Spinal cord (tissue), 10 donors: ENCODE data around the gene DDAH1. TPM values are rescaled to one million over a fixed set of nuclear protein-coding genes. Genes with fewer than 3 reads are reported as not detected.

Source experiments
- DNase-seq, 6 donors: peaks; one replicate each; pipeline versions ENCODE4 v3.0.0 to v3.0.0-alpha.2; 2013 to 2015; ENCODE audit warnings: low spot score in 6 of 6, low read depth in 4 of 6
- H3K27ac ChIP-seq: one replicate; pipeline ENCODE4 v1.5.1; 2013; ENCODE audit warnings: low read depth, low read length, control low read depth
- H3K27me3 ChIP-seq: one replicate; pipeline ENCODE4 v1.6.1; 2013; ENCODE audit warnings: low read length; ENCODE audit not compliant: control insufficient read depth, insufficient read depth
- H3K36me3 ChIP-seq: one replicate; pipeline ENCODE4 v1.6.1; 2013; ENCODE audit warnings: low read length; ENCODE audit not compliant: control insufficient read depth, insufficient read depth
- H3K4me1 ChIP-seq: one replicate; pipeline ENCODE4 v1.6.1; 2013; ENCODE audit warnings: low read length; ENCODE audit not compliant: control insufficient read depth, insufficient read depth
- H3K4me3 ChIP-seq: one replicate; pipeline ENCODE4 v1.5.1; 2013; ENCODE audit warnings: low read depth, low read length, control low read depth
- H3K9me3 ChIP-seq: one replicate; pipeline ENCODE4 v1.6.1; 2013; ENCODE audit warnings: low read length; ENCODE audit not compliant: control insufficient read depth, insufficient read depth
- WGBS: methylation state at CpG from one replicate; pipeline ENCODE4 v1.1.5; 2013; ENCODE audit warnings: missing lambda C conversion rate; ENCODE audit not compliant: insufficient coverage; 5-methylcytosine and 5-hydroxymethylcytosine counted together
- polyA plus RNA-seq, 2 donors: library from polyadenylated mRNA; unstranded; fragments of 120-200 nt; gene quantifications; one replicate each; pipeline ENCODE4 v1.2.1, GENCODE V29; 2013; ENCODE audit not compliant: insufficient read length in 2 of 2
- total RNA-seq, 2 donors: library from RNA; depleted of rRNA in 1 of 2; stranded (reverse); fragments of 120-200 nt in 1 of 2; fragments of >200 nt in 1 of 2; gene quantifications; one replicate each; pipeline versions ENCODE4 v1.2.3 to v1.2.4, GENCODE V29; 2013 to 2014
- donor health status: healthy.

Gene DDAH1
- total and polyA plus RNA-seq, 4 donors: 68.1 to 203 (median 122) TPM

GRCh38 chr1:85462931-85463649 is 1.9 kb downstream of the DDAH1 start:
- Histone ChIP-seq H3K4me3 (peak overlapping the region; percentile 71), H3K4me1 (peaks cover 19% of the 10 kb centered on the region), H3K27me3 (no peaks in the 10 kb centered on the region), H3K27ac (peak overlapping the region; percentile 88), H3K9me3 (no peaks in the 10 kb centered on the region), H3K36me3 (no peaks in the 10 kb centered on the region)
- peak in 1 of 6 donors; percentile 18 for DNase-seq
- WGBS: no CpG with 5 or more reads among the region's 4 CpGs

- H3K4me3 ChIP-seq: no peak overlapping the region
- no peaks in the 10 kb centered on the region for H3K36me3 ChIP-seq
- H3K9me3 ChIP-seq: no peaks in the 10 kb centered on the region
- H3K4me1 ChIP-seq: peaks cover 19% of the 10 kb centered on the region
- no peaks in the 10 kb centered on the region for H3K27me3 ChIP-seq
- no peak overlapping the region for H3K27ac ChIP-seq
- no peak for DNase-seq
- 33% methylated on average over 2 of the region's 5 CpGs for WGBS
Measured at GRCh38 chr1:85461216-85461918, 3.6 kb downstream of the DDAH1 start.

- H3K4me3 ChIP-seq: no peak overlapping the region
- no peak for DNase-seq
- H3K27ac ChIP-seq: no peak overlapping the region
- H3K4me1 ChIP-seq: peaks cover 12% of the 10 kb centered on the region
- H3K36me3 ChIP-seq: no peaks in the 10 kb centered on the region
- H3K27me3 ChIP-seq: no peaks in the 10 kb centered on the region
- WGBS: no CpG with 5 or more reads among the region's 2 CpGs
- no peaks in the 10 kb centered on the region for H3K9me3 ChIP-seq
Measured at GRCh38 chr1:85460555-85461088, 4.3 kb downstream of the DDAH1 start.

- Histone ChIP-seq H3K36me3 (no peaks in the 10 kb centered on the region), H3K27ac (no peak overlapping the region), H3K27me3 (no peaks in the 10 kb centered on the region), H3K4me3 (no peak overlapping the region), H3K4me1 (peaks cover 7% of the 10 kb centered on the region), H3K9me3 (no peaks in the 10 kb centered on the region)
- no CpG with 5 or more reads among the region's 2 CpGs for WGBS
- DNase-seq: peak in 2 of 6 donors; percentile 55 to 67
Measured at GRCh38 chr1:85459290-85459689, 5.7 kb downstream of the DDAH1 start.

- H3K9me3 ChIP-seq: no peaks in the 10 kb centered on the region
- no CpG with 5 or more reads among the region's 4 CpGs for WGBS
- no peak for DNase-seq
- H3K36me3 ChIP-seq: no peaks in the 10 kb centered on the region
- no peak overlapping the region for H3K4me3 ChIP-seq
- no peaks in the 10 kb centered on the region for H3K4me1 ChIP-seq
- H3K27ac ChIP-seq: no peak overlapping the region
- H3K27me3 ChIP-seq: no peaks in the 10 kb centered on the region
Measured at GRCh38 chr1:85454214-85454613, 10.7 kb downstream of the DDAH1 start.

- no peak for DNase-seq
- no peak overlapping the region for H3K27ac ChIP-seq
- 92% methylated on average over 2 of the region's 2 CpGs for WGBS
Measured at GRCh38 chr1:85453640-85454194, 11.2 kb downstream of the DDAH1 start.

GRCh38 chr1:85452948-85453347 is 12.0 kb downstream of the DDAH1 start:
- Histone ChIP-seq H3K27ac (no peak overlapping the region), H3K36me3 (no peaks in the 10 kb centered on the region), H3K4me3 (no peak overlapping the region), H3K27me3 (no peaks in the 10 kb centered on the region), H3K4me1 (peaks cover 5% of the 10 kb centered on the region), H3K9me3 (no peaks in the 10 kb centered on the region)
- no peak for DNase-seq
- WGBS: no CpG with 5 or more reads among the region's 2 CpGs

More at GRCh38 chr1:85453640-85454194, 11.2 kb downstream of the DDAH1 start:
- Histone ChIP-seq H3K4me1 (peaks cover 4% of the 10 kb centered on the region), H3K36me3 (no peaks in the 10 kb centered on the region), H3K4me3 (no peak overlapping the region), H3K27me3 (no peaks in the 10 kb centered on the region), H3K9me3 (no peaks in the 10 kb centered on the region)

- Histone ChIP-seq H3K36me3 (no peaks in the 10 kb centered on the region), H3K9me3 (no peaks in the 10 kb centered on the region), H3K27me3 (no peaks in the 10 kb centered on the region), H3K27ac (no peak overlapping the region), H3K4me3 (no peak overlapping the region), H3K4me1 (peaks cover 7% of the 10 kb centered on the region)
- no peak for DNase-seq
- WGBS: 100% methylated on average over 2 of the region's 2 CpGs
Measured at GRCh38 chr1:85451236-85451830, 13.6 kb downstream of the DDAH1 start.

- no peaks in the 10 kb centered on the region for H3K27me3 ChIP-seq
- H3K36me3 ChIP-seq: no peaks in the 10 kb centered on the region
- H3K9me3 ChIP-seq: no peaks in the 10 kb centered on the region
- WGBS: 89% methylated on average over 2 of the region's 2 CpGs
- DNase-seq: no peak
- no peak overlapping the region for H3K27ac ChIP-seq
- H3K4me1 ChIP-seq: peaks cover 7% of the 10 kb centered on the region
- H3K4me3 ChIP-seq: no peak overlapping the region
Measured at GRCh38 chr1:85450832-85451231, 14.1 kb downstream of the DDAH1 start.
